ENCODE data around the gene ERBB2. TPM values are rescaled to one million over a fixed set of nuclear protein-coding genes. Genes with fewer than 3 reads are reported as not detected.

Gene ERBB2
- total and polyA plus RNA-seq, 2 of the 8 experiments (the other 6 are each of a cell fraction or from before 2014, with no cell fraction given): 183 to 394 TPM

DNA sequence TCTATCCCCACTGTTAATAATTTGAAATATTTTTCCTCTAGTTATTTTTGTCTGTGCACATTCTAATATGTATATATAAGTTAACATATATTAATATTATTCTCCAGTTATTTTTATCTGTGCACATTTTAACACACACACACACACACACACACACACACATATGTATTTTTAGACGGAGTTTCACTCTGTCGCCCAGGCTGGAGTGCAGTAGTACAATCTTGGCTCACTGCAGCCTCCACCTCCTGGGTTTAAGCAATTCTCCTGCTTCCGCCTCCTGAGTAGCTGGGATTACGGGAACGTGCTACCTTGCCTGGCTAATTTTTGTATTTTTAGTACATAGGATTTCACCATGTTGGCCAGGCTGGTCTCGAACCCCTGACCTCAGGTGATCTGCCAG is 17.8 kb downstream of the ERBB2 start (continued):
- no peak for TF ChIP-seq MAFK (IDR thresholded peaks at IDR 0.05; ENCODE audit: low read depth, low read length)
- TF ChIP-seq SRF (IDR thresholded peaks at IDR 0.05; ENCODE audit: low read depth, low read length): no peak
- no peak for TF ChIP-seq KDM1A (IDR thresholded peaks at IDR 0.05; ENCODE audit: borderline replicate concordance, low read length)
- TF ChIP-seq CBX8 (IDR thresholded peaks at IDR 0.05; ENCODE audit: borderline replicate concordance, low read depth, low read length): no peak
- TF ChIP-seq TBP (IDR thresholded peaks at IDR 0.05; ENCODE audit: low read depth, low read length): no peak
